Neutrophil (primary cell): ENCODE data around the gene HAP1.
"Not testable (repeated sequence)": the region's sequence is repeated elsewhere in the genome, so short reads cannot be mapped to it uniquely, and the experiment has no call there.

Source experiments
- H3K27ac ChIP-seq: fragments of 200-600 bp; sonication (generic); 2 replicates; pipeline ENCODE4 v1.5.1; 2016; ENCODE audit warnings: mild to moderate bottlenecking, moderate library complexity
- H3K27me3 ChIP-seq: fragments of 200-600 bp; sonication (generic); 2 replicates; pipeline ENCODE4 v1.6.0; 2016; ENCODE audit warnings: mild to moderate bottlenecking
- H3K36me3 ChIP-seq: fragments of 200-600 bp; sonication (generic); 2 replicates; pipeline ENCODE4 v1.5.1; 2017
- H3K4me1 ChIP-seq, 2 experiments: fragments of 200-600 bp in 1 of 2; sonication (generic) in 1 of 2; 1 replicate in 1 of 2; 2 replicates in 1 of 2; pipeline versions ENCODE4 v1.5.1 to v1.6.1; 2013 to 2016; ENCODE audit warnings: low read depth in 1 of 2, low read length in 1 of 2, mild to moderate bottlenecking in 1 of 2, moderate library complexity in 1 of 2; ENCODE audit not compliant: control insufficient read depth in 1 of 2, insufficient read depth in 1 of 2
- H3K4me3 ChIP-seq, 2 experiments: fragments of 200-600 bp in 1 of 2; sonication (generic) in 1 of 2; 1 replicate in 1 of 2; 2 replicates in 1 of 2; pipeline ENCODE4 v1.5.1; 2013 to 2016; ENCODE audit warnings: low read depth in 1 of 2, low read length in 1 of 2, mild to moderate bottlenecking in 1 of 2, moderate library complexity in 1 of 2
- H3K9me3 ChIP-seq: fragments of 200-600 bp; sonication (generic); 2 replicates; pipeline ENCODE4 v1.5.1; 2016
- CTCF ChIP-seq: fragments of 200-600 bp; sonication (generic); IDR thresholded peaks from 2 replicates; pipeline ENCODE4 v1.5.1; 2016; ENCODE audit warnings: antibody characterized with exemption

Gene HAP1

GRCh38 chr17:41777157-41777573, 42.7 kb upstream of the HAP1 start:
- no peaks in the 10 kb centered on the region for H3K36me3 ChIP-seq
- H3K27ac ChIP-seq, result no peak overlapping the region
- H3K27me3 ChIP-seq, result peaks cover 7% of the 10 kb centered on the region
- no peaks in the 10 kb centered on the region for H3K4me1 ChIP-seq
- H3K4me3 ChIP-seq, result no peak overlapping the region
- no peaks in the 10 kb centered on the region for H3K9me3 ChIP-seq
- no peak for TF ChIP-seq CTCF

GRCh38 chr17:41776262-41776900, 41.9 kb upstream of the HAP1 start:
- H3K36me3 ChIP-seq, H3K4me1 ChIP-seq, H3K4me3 ChIP-seq, H3K27me3 ChIP-seq, H3K27ac ChIP-seq, H3K9me3 ChIP-seq: not testable (repeated sequence)

GRCh38 chr17:41775394-41776226, 41.2 kb upstream of the HAP1 start:
- no peak for TF ChIP-seq CTCF
- H3K9me3 ChIP-seq, result no peaks in the 10 kb centered on the region
- H3K36me3 ChIP-seq, result no peaks in the 10 kb centered on the region
- no peak overlapping the region for H3K4me3 ChIP-seq
- no peaks in the 10 kb centered on the region for H3K4me1 ChIP-seq
- peaks cover 7% of the 10 kb centered on the region for H3K27me3 ChIP-seq
- no peak overlapping the region for H3K27ac ChIP-seq

- Histone ChIP-seq H3K4me1 (no peaks in the 10 kb centered on the region), H3K36me3 (no peaks in the 10 kb centered on the region)
- no peak for TF ChIP-seq CTCF
These were observed 39.3 kb upstream of the HAP1 start for GRCh38 chr17:41773731-41774193.

GRCh38 chr17:41773190-41773588, 38.7 kb upstream of the HAP1 start:
- Histone ChIP-seq H3K27me3 (peaks cover 7% of the 10 kb centered on the region), H3K9me3 (no peaks in the 10 kb centered on the region), H3K36me3 (no peaks in the 10 kb centered on the region), H3K27ac (no peak overlapping the region), H3K4me3 (no peak overlapping the region), H3K4me1 (no peaks in the 10 kb centered on the region)
- no peak for TF ChIP-seq CTCF

More at GRCh38 chr17:41773731-41774193, 39.3 kb upstream of the HAP1 start:
- Histone ChIP-seq H3K27ac (no peak overlapping the region), H3K27me3 (peaks cover 7% of the 10 kb centered on the region), H3K9me3 (no peaks in the 10 kb centered on the region), H3K4me3 (no peak overlapping the region)

- no peak for TF ChIP-seq CTCF
- Histone ChIP-seq H3K9me3 (no peaks in the 10 kb centered on the region), H3K4me3 (no peak overlapping the region), H3K36me3 (no peaks in the 10 kb centered on the region), H3K4me1 (no peaks in the 10 kb centered on the region), H3K27me3 (peaks cover 2% of the 10 kb centered on the region), H3K27ac (no peak overlapping the region)
These were observed 38.2 kb upstream of the HAP1 start for GRCh38 chr17:41772586-41773189.
